KOPT-K1 (cell line): ENCODE measurements around the gene CEP72.

ENCODE experiments used
- H3K27ac ChIP-seq: fragments of 200-600 bp; sonication (generic); 2 replicates; pipeline ENCODE4 v1.5.1; 2016; ENCODE audit warnings: antibody characterized with exemption, mild to moderate bottlenecking, low read depth, low read length; ENCODE audit not compliant: poor library complexity, severe bottlenecking
- H3K36me3 ChIP-seq: fragments of 200-600 bp; sonication (generic); 2 replicates; pipeline ENCODE4 v1.5.1; 2017; ENCODE audit warnings: antibody characterized with exemption, mild to moderate bottlenecking, low read length, moderate library complexity; ENCODE audit not compliant: insufficient read depth
- H3K9me3 ChIP-seq: fragments of 200-600 bp; sonication (generic); 2 replicates; pipeline ENCODE4 v1.5.1; 2017; ENCODE audit warnings: antibody characterized with exemption, low read length, mild to moderate bottlenecking; ENCODE audit not compliant: insufficient read depth, poor library complexity, severe bottlenecking

CEP72 gene

GRCh38 chr5:610744-611730, 1.1 kb upstream of the CEP72 start:
- Histone ChIP-seq H3K27ac (peak overlapping the region; percentile 68), H3K9me3 (peaks cover 4% of the 10 kb centered on the region), H3K36me3 (no peaks in the 10 kb centered on the region; the same call in 1 of the 2 replicates)

GRCh38 chr5:612498-613424, 621 bp downstream of the CEP72 start:
- Histone ChIP-seq H3K36me3 (peaks cover 15% of the 10 kb centered on the region), H3K9me3 (peaks cover 4% of the 10 kb centered on the region), H3K27ac (peak overlapping the region; percentile 68)

- H3K9me3 ChIP-seq: peaks cover 4% of the 10 kb centered on the region
- H3K27ac ChIP-seq: no peak overlapping the region
- peaks cover 53% of the 10 kb centered on the region for H3K36me3 ChIP-seq
These were observed 4.4 kb downstream of the CEP72 start for GRCh38 chr5:616484-617039.

- peaks cover 3% of the 10 kb centered on the region for H3K9me3 ChIP-seq
- no peak overlapping the region for H3K27ac ChIP-seq
- peaks cover 66% of the 10 kb centered on the region for H3K36me3 ChIP-seq
These were observed 5.8 kb downstream of the CEP72 start for GRCh38 chr5:617896-618295.

GRCh38 chr5:618450-618849, 6.3 kb downstream of the CEP72 start:
- H3K27ac ChIP-seq: no peak overlapping the region
- H3K36me3 ChIP-seq: peaks cover 72% of the 10 kb centered on the region
- no peaks in the 10 kb centered on the region for H3K9me3 ChIP-seq

GRCh38 chr5:619444-619843, 7.3 kb downstream of the CEP72 start:
- no peak overlapping the region for H3K27ac ChIP-seq
- H3K36me3 ChIP-seq: peaks cover 81% of the 10 kb centered on the region
- H3K9me3 ChIP-seq: no peaks in the 10 kb centered on the region

GRCh38 chr5:620152-620551, 8.0 kb downstream of the CEP72 start:
- no peak overlapping the region for H3K27ac ChIP-seq
- H3K9me3 ChIP-seq: no peaks in the 10 kb centered on the region
- H3K36me3 ChIP-seq: peaks cover 89% of the 10 kb centered on the region

GRCh38 chr5:620586-621180, 8.5 kb downstream of the CEP72 start:
- Histone ChIP-seq H3K9me3 (no peaks in the 10 kb centered on the region), H3K36me3 (peaks cover 94% of the 10 kb centered on the region), H3K27ac (no peak overlapping the region)

GRCh38 chr5:621341-621761, 9.2 kb downstream of the CEP72 start:
- Histone ChIP-seq H3K27ac (no peak overlapping the region), H3K36me3 (peaks cover 100% of the 10 kb centered on the region), H3K9me3 (no peaks in the 10 kb centered on the region)

- Histone ChIP-seq H3K9me3 (no peaks in the 10 kb centered on the region), H3K27ac (no peak overlapping the region), H3K36me3 (peaks cover 100% of the 10 kb centered on the region)
These were observed 10.2 kb downstream of the CEP72 start for GRCh38 chr5:622359-622758.

- no peak overlapping the region for H3K27ac ChIP-seq
- peaks cover 100% of the 10 kb centered on the region for H3K36me3 ChIP-seq
- no peaks in the 10 kb centered on the region for H3K9me3 ChIP-seq
These were observed 10.9 kb downstream of the CEP72 start for GRCh38 chr5:622946-623522.

GRCh38 chr5:623531-623930, 11.4 kb downstream of the CEP72 start:
- no peaks in the 10 kb centered on the region for H3K9me3 ChIP-seq
- peaks cover 100% of the 10 kb centered on the region for H3K36me3 ChIP-seq
- H3K27ac ChIP-seq: no peak overlapping the region

GRCh38 chr5:624118-624950, 12.2 kb downstream of the CEP72 start:
- H3K27ac ChIP-seq: no peak overlapping the region
- no peaks in the 10 kb centered on the region for H3K9me3 ChIP-seq
- H3K36me3 ChIP-seq: peaks cover 100% of the 10 kb centered on the region

GRCh38 chr5:624951-625230, 12.8 kb downstream of the CEP72 start:
- Histone ChIP-seq H3K36me3 (peaks cover 95% of the 10 kb centered on the region), H3K27ac (no peak overlapping the region), H3K9me3 (no peaks in the 10 kb centered on the region)
